ENCODE measurements around the gene ZC3H4. TPM values are rescaled to one million over a fixed set of nuclear protein-coding genes. Genes with fewer than 3 reads are reported as not detected.

Gene ZC3H4
- total RNA-seq, 1 donor from 2014 or later = 43.5 TPM

DNA sequence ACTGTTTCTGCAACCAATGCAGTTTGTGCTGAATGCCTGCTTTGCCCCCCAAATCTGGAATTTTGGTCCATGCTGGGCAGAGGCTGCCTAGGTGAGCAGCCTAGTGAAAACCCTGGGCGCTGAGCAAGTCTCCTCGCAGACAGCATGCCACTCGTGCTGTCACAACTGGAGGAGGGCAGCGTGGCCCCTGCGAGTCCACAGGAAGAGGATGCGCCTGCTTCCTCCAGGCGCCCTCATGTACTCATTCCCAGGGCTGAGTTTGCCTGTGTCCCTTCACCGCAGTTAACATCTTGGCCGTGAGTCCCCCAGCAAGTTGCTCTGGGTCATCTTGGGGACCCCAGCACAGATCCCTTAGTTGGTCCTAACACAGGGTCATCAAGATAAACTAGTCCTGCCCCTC is 39.0 kb downstream of the ZC3H4 start:
- H3K4me1 Mint-ChIP-seq (ENCODE audit: low read depth) = peaks cover 4% of the 10 kb centered on the region
- no peak for DNase-seq (ENCODE audit: low spot score)
- H3K27ac Mint-ChIP-seq (ENCODE audit: unreplicated experiment) = no peak overlapping the region
- H3K4me3 Mint-ChIP-seq (ENCODE audit: unreplicated experiment) = no peak overlapping the region
- H3K9me3 Mint-ChIP-seq (ENCODE audit: low read depth) = no peaks in the 10 kb centered on the region
- TF ChIP-seq, protein P1, sequence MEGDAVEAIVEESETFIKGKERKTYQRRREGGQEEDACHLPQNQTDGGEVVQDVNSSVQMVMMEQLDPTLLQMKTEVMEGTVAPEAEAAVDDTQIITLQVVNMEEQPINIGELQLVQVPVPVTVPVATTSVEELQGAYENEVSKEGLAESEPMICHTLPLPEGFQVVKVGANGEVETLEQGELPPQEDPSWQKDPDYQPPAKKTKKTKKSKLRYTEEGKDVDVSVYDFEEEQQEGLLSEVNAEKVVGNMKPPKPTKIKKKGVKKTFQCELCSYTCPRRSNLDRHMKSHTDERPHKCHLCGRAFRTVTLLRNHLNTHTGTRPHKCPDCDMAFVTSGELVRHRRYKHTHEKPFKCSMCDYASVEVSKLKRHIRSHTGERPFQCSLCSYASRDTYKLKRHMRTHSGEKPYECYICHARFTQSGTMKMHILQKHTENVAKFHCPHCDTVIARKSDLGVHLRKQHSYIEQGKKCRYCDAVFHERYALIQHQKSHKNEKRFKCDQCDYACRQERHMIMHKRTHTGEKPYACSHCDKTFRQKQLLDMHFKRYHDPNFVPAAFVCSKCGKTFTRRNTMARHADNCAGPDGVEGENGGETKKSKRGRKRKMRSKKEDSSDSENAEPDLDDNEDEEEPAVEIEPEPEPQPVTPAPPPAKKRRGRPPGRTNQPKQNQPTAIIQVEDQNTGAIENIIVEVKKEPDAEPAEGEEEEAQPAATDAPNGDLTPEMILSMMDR (IDR thresholded peaks at IDR 0.05) = no peak
- H3K36me3 Mint-ChIP-seq (ENCODE audit: low read depth) = peaks cover 19% of the 10 kb centered on the region
- no peaks in the 10 kb centered on the region for H3K27me3 Mint-ChIP-seq (ENCODE audit: low read depth)

DNA sequence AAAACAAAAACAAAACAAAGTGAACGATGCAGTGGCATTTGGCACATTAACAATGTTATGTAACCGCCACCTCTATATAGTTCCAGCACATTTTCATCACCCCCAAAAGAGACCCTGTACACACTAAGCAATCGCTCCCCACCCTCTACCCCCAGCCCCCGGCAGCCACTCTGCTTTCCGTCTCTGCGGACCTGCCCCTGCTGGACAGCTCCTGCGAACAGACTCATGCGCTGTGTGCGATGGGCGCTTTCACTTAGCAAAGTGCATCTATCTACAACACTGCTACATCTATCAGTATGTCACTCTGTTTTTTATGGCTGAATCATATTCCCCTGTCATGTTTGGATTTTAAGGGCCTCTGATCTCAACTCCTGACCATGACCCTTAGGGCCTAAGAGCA is 40.0 kb downstream of the ZC3H4 start:
- H3K36me3 Mint-ChIP-seq (ENCODE audit: low read depth) = peaks cover 19% of the 10 kb centered on the region
- no peaks in the 10 kb centered on the region for H3K4me1 Mint-ChIP-seq (ENCODE audit: low read depth)
- TF ChIP-seq, protein P1 (IDR thresholded peaks at IDR 0.05) = no peak
- no peaks in the 10 kb centered on the region for H3K27me3 Mint-ChIP-seq (ENCODE audit: low read depth)
- no peak for DNase-seq (ENCODE audit: low spot score)
- H3K9me3 Mint-ChIP-seq (ENCODE audit: low read depth) = no peaks in the 10 kb centered on the region
- no peak overlapping the region for H3K27ac Mint-ChIP-seq (ENCODE audit: unreplicated experiment)
- no peak overlapping the region for H3K4me3 Mint-ChIP-seq (ENCODE audit: unreplicated experiment)

DNA sequence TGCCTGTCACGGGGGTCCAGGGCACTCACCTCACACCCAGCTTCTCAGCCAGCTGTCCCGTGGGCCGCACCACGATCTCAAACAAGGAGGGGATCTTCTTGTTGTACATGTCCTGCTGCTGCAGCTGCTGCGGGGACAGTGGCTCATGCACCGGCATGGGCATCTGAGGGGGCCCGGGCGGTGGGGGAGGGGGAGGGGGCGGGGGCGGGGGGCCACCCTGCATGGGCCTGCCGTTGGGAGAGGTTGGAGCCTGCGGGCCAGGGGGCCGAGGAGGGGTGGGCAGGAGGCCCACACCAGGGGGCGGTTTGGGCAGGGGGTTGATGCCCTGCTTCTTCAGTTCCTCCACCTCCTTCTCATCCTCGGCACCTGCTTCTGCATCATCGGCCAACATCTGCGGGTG is 41.3 kb downstream of the ZC3H4 start:
- no peak for DNase-seq (ENCODE audit: low spot score)
- TF ChIP-seq, protein P1 (IDR thresholded peaks at IDR 0.05) = no peak
- Mint-ChIP-seq H3K4me1 (ENCODE audit: low read depth) (no peaks in the 10 kb centered on the region), H3K4me3 (ENCODE audit: unreplicated experiment) (no peak overlapping the region), H3K27me3 (ENCODE audit: low read depth) (no peaks in the 10 kb centered on the region), H3K9me3 (ENCODE audit: low read depth) (no peaks in the 10 kb centered on the region), H3K27ac (ENCODE audit: unreplicated experiment) (no peak overlapping the region), H3K36me3 (ENCODE audit: low read depth) (peaks cover 22% of the 10 kb centered on the region)

DNA sequence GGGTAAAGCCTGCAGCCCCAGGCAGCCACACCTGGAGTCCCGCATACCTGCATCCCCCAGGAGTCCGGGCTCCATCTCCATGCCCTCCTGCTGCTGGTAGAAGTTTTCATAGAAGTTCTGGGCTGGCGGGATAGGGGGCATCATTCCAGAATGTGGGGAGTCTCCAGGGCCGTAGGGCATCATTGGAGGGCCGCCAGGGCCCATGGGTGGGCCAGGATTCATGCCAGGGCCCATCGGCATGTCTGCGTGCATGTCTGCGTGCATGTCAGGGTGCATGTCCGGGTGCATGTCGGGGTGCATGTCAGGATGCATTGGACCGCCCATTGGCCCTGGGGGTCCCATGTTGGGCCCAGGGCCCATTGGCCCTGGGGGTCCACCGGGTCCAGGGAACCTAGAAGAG is 41.8 kb downstream of the ZC3H4 start:
- no peak overlapping the region for H3K4me3 Mint-ChIP-seq (ENCODE audit: unreplicated experiment)

DNA sequence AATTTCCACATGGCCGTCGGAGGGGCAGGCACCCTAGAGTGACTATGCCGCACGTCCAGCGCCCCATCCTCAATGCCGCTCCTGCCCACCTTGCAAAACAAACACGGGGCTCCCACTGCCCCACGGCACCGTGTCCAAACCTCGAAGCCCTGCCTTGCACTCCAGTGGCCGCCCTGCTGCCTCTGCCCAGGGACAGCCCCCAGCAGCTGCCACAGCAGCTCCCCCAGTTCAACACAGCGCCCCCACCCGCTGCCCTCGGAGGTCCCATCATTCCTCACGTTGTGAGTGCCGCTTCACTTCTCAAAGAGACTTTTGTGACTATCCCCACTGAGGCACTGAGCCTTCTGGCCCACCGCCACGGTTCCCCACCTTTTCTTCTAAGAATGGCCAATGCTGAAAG is 42.8 kb downstream of the ZC3H4 start:
- Mint-ChIP-seq H3K27me3 (ENCODE audit: low read depth) (no peaks in the 10 kb centered on the region), H3K4me3 (ENCODE audit: unreplicated experiment) (no peak overlapping the region), H3K4me1 (ENCODE audit: low read depth) (no peaks in the 10 kb centered on the region), H3K27ac (ENCODE audit: unreplicated experiment) (peak overlapping the region; percentile 43), H3K36me3 (ENCODE audit: low read depth) (peaks cover 22% of the 10 kb centered on the region), H3K9me3 (ENCODE audit: low read depth) (no peaks in the 10 kb centered on the region)
- TF ChIP-seq, protein P1 (IDR thresholded peaks at IDR 0.05) = no peak
- no peak for DNase-seq (ENCODE audit: low spot score)

More for the DNA sequence above, 41.8 kb downstream of the ZC3H4 start:
- H3K36me3 Mint-ChIP-seq (ENCODE audit: low read depth) = peaks cover 22% of the 10 kb centered on the region
- H3K9me3 Mint-ChIP-seq (ENCODE audit: low read depth) = no peaks in the 10 kb centered on the region
- TF ChIP-seq, protein P1 (IDR thresholded peaks at IDR 0.05) = no peak
- no peak for DNase-seq (ENCODE audit: low spot score)
- H3K27ac Mint-ChIP-seq (ENCODE audit: unreplicated experiment) = no peak overlapping the region
- no peaks in the 10 kb centered on the region for H3K27me3 Mint-ChIP-seq (ENCODE audit: low read depth)
- H3K4me1 Mint-ChIP-seq (ENCODE audit: low read depth) = no peaks in the 10 kb centered on the region

Measured in chondrocyte (in vitro differentiated cells).